DMS79 treated with DMSO at 0.1 percent for 48 hours (cell line): ENCODE results near the gene NFAM1.

Experiments
- DNase-seq: peaks from one replicate; lab custom pipeline; 2025; lab: John Stamatoyannopoulos, UW

NFAM1 gene, protein sequence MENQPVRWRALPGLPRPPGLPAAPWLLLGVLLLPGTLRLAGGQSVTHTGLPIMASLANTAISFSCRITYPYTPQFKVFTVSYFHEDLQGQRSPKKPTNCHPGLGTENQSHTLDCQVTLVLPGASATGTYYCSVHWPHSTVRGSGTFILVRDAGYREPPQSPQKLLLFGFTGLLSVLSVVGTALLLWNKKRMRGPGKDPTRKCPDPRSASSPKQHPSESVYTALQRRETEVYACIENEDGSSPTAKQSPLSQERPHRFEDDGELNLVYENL

DNA sequence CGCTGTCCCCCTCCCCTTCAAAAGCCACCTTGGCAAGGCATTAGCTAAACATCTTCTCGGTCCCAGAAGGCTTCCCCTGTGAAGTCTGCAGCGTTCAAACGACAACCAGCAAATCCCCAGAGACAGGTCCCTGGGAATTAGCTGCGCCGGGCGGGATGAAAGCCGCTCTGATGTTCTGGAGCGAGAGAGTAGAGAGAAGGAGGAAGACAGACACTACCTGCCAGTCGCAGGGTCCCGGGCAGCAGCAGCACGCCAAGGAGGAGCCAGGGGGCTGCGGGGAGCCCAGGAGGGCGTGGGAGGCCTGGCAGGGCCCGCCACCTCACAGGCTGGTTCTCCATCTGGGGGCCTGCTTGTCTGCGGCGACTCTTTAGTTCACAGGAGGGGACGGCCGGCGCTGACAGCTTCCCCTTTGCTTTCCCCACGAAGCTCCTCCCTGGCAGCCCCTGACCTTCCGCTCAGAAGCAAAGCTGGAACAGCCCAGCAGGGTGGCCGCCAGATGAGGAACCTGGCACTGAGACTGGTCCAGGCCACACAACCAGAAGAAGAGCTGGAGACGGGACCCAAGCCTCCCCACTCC lies at the start of gene NFAM1:
TSS of gene NFAM1 (minus strand) at position 384 of the 577 bp plus-strand sequence. CDS start at position 338, 46 bp downstream.
- no peak for DNase-seq

DNA sequence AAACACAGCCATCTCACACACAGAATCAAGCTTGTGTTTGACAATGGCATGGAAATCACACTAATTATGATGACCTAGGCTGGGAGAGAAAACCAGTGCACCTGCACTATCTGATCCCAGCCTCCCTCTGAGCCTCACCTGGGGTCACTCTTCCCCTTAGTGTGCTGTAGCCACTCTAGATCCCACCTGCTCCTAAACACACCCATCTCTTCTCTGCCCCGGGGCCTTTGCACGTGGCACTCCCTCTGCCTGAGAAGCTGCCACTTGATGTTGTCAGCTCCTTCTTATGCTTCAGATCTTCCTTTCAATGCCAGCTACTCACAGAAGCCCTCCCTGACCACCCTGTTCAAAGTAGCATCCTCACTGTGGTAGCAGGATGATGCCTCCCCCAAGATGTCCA lies 42.9 kb upstream of the NFAM1 start:
- no peak for DNase-seq

DNA sequence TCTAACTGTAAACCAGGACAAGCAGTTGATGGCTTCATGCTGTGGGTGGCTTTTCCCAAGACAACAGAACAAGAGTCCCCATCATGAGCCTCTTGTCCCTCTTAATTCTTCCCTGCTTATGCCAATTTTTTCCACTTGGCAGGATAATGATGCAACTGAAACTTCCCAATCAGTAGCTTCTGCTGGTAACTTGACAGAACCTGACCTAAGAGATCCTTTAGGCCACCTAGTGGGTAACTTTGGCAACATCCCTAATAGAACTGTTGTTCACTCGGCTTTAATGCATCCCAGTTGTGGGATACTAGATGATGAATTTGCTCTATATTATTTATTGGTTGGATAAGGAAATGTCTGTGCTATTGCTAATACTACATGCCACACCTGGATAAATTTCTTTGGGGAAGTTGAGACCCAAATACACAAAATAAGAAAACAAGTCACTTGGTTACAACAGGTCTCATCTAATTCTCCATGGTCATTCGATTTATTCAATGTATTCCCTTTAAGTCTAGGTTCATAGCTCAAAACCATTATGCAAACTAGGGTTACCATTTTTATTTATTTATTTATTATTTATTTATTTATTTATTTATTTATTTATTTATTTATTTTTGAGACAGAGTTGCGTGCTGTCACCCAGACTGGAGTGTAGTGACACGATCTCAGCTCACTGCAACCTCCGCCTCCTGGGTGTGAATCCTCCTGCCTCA lies 41.4 kb upstream of the NFAM1 start:
- DNase-seq: peak; percentile 1

DNA sequence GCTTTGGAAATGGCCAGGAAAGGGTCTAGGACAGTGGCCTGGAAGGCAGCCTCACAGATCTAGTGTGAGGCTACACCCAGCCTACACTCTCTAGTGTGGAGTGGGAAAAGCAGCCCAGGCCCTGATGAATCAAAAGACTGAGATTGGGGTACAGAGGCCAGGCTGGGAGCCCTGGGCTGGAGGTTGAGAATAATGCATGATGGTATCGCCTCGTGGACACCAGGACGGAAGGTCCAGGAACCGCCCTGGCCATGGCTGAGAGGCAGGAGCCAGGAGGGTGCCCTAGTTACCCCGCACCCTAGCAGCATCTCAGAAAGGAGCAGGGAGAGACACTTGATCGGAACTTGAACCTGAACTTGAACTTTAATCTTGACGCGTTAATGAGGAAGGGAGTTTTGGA lies 40.5 kb upstream of the NFAM1 start:
- DNase-seq: no peak

DNA sequence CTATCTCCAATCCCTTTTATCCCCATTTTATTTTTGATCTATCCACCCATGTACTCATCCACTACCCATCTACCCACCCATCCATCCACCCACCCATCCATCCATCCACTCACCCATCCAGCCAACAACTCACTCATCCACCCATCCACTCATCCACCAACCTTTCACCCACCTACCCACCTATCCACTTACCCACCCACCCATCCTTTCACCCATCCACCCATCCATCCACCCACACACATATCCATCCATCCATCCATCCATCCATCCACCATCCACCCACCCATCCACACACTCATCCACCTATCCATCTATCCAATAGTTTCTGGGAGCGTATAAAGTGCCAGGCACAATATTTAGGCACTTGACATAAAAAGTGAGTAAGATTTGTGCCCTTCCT lies 39.2 kb upstream of the NFAM1 start:
- no peak for DNase-seq

DNA sequence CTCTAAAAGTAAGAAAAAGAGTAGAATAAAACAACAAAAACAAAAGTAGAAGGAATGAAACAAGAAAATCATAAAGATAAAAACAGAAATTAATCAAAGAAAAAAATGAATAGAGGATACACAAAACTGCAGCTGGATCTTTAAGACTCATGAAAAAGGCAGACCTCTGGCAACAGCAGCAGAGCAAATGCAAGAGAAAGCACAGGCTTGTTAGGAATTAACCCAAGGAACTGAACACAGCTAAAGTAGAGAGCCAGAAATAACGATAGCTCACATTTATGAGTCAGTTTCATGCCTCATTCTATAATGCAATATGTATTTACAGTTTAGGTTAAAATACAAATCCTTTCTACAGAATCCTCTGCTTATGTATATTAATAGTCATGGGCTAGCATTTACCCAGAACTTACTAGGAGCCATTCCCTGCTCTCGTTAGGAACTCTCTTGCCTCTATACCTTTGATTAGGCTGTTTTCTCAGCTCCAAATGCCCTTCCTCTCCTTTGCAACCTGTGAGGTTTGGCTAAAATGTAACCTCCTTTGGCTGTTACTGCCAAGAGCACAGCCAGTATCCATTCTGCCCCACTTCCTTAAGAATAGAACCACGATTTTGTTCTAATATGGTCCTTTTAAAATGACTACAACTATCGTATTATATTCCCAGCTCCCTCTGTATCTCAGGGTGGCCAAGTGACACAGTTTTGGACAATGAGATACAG lies 38.3 kb upstream of the NFAM1 start:
- no peak for DNase-seq

DNA sequence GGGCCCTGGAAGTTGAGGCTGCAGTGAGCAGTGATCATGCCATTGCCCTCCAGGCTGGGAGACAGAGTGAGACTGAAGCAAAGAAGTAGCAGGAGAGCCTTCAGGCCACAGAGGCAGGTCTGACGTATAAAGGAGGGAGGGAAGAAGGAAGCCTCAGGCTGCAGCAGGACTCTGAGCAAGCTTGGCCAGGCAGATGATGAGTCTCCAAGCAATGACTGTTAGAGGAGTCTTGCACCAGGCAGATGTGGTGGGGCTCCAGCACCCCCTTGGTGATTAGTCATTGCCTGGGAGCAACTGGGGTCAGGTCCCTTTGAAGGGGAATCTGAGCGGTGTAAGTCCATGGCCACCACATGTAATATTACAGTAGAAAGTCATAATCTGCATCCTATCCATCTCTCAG lies 36.6 kb upstream of the NFAM1 start:
- no peak for DNase-seq

DNA sequence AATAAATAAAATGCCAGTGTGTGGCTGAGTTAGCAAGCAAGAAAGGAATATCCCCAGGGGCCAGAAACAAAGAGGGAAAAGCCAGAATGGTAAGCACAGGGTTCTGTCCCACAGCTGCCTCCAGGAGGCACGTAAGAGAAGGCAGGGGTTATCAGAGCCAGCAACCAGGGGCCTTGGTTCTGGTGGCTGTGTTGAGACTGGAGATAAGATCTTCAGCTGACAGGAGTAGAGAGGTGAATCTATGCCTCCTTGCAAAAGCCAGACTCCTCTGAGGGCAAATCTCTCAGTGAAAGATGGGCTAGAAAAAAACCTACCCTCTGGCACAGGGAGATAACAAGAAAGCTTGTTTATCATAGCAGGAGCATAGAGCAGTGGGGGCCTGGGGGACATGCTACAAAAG lies 29.8 kb upstream of the NFAM1 start:
- peak; percentile 27 for DNase-seq

DNA sequence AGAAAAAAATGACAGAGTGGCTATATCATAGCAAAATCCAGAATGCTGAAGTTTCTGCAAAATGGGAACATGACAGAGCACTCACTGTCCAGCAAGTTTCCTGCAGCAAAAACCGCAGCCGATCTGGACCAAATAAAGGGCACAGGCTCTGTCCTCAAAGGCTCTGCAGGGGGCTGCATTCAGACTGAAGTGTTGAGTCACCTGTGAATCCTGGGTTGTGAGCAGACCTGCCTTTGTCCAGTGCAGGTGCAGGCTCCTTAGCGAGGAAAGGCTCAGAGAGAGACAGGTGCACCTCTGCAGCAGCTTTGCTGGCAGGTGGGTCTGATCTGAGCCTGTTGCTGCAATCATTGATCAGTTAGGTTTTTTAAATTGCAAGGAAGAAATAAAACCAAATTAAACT lies 29.3 kb upstream of the NFAM1 start:
- peak; percentile 28 for DNase-seq

DNA sequence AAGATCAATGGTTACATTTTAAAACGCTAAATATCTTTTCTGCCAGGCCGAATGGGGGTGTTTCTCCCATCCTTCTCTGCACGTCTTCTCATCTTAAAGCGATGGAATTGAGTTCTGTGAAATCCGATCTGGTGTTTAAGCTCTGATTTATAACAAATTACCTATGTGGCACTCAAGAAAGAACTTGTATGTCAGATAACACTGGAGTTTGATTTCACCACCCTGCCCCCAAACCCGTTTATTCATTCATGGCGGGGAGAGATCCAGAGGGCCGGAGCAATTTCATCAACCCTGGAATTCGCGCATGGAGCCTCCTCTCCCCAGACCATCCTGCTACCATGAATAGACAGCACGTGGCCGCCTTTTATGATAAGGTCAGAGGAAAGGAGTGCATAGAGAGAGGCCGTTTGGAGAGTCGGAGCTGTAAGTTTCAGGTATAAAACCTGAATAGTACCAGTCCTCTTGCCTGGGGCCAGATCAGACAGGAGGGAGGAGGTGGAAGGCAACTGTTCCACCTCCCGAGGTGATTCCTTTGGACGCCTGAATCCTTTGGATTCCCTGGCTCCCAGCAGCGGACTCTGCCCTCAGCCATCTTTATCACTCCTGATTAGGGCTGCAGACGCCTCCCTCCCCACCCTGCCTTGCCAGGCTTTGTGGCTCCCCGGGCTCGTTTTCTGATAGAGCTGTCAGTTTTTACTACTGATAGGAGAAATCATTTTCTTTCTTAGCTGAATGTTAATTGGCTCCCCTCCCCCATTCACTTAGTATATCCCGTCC lies 27.3 kb upstream of the NFAM1 start:
- DNase-seq: no peak

DNA sequence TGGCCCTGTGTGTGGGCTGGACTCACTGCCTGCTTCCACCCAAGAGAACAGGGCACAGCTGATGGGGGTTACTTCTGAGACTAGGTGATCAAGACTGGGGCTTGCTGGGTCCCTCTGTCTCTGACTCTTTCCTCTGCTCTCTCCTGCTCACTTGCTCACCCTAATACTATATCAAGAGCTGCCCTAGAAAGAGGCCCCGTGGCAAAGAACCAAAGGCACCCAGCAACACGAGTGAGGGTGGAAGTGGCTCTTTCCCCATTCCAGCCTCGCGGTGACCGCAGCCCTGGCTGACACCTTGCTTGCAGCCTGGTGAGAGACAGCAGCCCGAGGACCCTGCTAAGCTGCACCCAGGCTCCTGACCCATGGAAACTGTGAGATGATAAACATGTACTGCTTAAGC lies 20.7 kb upstream of the NFAM1 start:
- no peak for DNase-seq

DNA sequence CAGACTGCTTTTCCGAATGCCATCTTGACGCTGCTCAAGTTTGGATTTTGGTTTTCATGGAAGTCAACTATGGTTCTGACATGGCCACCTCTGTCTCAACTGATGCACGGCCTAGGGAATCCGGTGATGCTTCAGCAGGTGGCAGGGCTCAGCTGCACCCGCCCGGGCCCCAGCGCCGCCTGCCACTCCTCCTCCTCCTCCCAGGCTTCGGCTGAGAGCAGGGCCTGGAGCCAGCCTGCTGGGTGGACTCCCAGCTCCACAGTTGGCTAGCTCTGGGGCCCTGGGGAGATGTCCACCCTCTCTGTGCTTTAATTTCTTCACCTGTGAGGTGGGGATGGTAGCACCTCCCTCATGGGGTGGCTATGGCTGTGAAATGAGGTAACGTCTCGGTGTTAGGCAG lies 20.3 kb upstream of the NFAM1 start:
- no peak for DNase-seq

DNA sequence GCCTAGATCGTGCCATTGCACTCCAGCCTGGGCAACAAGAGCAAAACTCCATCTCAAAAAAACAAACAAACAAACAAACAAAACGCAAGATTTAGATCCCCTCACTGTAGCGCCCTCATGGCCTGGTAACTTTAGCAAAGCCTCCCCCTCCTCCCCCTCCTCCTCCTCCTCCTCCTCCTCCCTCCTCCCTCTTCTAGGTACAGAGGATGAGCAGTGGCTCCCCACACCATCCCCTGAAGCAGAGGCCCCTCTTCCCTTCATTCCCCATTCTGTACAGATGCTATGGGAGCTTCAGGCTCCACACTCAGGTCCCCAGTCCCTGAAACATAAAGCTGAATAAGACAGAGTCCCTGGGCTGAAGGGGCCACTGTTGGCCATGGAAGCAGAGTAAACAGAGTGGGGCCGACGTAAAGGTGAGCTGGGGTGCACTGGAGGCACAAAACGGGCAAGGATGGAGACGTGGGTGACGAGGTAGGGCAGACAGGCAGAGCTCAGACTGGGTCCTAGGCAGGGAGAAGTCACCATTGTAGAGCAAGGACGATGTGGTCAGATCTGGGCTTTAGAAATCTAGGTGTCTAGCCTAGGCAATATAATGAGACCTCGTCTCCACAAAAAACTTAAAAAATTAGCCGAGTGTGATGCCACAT lies 19.4 kb upstream of the NFAM1 start:
- DNase-seq: no peak

DNA sequence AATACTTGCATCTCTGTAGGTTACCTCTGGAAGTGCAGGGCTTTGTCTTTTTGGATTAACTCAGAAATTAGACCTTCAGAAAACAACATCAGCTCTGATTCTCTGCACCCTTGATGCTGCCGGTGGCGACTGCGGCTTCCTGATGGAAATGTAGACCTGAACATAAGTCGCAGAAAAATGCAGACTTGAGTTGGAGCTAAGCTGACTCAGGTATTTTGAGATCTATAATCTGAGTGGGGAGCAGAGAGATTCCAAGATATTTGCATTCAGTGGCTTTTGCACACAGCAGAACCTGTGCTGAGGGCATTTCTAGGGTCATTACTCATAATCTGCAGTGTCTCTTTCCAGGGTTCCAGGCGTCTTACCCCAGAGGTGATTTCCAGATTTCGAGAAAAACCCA lies 18.7 kb upstream of the NFAM1 start:
- no peak for DNase-seq

DNA sequence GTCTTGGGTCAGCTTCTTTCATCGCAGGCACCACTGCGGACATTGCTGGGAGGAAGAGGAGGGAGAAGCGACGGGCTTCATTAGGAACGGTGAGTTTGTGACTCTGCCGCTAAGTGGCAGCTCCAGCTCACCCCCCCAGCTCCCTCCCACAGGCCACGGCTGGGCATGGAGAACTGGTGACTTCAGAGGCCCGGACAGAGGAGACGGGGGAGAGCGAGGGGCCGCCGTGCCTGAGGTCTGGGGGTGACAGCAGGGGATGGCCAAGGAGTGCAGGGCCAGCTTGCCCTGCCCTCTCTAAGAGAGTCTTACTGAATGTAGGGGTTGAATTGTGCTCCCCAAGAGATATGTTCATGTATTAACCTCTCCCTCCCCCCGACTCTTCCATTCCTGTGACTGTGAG lies 13.9 kb upstream of the NFAM1 start:
- DNase-seq: no peak

DNA sequence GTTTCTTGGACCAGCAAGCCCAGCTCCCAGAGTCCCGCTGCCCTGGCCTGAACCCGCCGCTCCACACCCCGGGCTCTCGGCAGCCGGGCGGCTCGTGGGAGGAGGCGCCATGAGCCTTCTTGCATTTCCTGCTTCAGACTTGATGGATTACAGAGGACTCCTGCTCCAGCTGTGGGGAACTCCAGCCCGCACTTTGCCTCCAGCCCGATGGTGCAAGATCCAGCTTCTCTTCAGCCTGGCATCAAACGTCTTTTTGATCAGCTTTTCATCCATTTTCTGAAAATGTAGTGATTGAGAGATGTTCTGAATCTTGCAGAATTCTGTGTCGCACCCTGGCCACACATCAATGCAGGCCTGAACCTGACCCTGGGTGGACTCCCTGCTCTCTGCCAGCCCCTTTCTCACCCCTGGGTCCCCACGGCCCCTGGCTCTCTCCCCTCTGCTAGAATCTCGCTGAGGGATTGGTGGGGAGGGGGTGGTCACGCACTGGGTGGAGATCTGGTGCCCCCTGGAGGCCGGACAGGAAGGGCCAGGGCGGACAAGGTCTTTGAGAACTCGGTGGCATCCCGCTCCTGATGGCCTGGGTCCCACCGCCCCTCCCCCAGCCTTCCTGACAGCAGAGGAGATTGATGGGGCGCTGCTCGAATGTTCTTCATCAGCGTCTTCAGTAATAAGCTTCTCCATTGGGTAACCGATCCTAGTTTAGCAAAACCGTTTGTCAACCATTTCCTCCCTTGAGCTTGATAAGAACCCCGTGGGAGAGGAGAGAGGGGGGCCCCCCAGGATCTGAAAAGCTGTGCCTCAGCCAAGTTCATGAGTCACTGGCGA lies 12.1 kb upstream of the NFAM1 start:
- DNase-seq: peak; percentile 54

DNA sequence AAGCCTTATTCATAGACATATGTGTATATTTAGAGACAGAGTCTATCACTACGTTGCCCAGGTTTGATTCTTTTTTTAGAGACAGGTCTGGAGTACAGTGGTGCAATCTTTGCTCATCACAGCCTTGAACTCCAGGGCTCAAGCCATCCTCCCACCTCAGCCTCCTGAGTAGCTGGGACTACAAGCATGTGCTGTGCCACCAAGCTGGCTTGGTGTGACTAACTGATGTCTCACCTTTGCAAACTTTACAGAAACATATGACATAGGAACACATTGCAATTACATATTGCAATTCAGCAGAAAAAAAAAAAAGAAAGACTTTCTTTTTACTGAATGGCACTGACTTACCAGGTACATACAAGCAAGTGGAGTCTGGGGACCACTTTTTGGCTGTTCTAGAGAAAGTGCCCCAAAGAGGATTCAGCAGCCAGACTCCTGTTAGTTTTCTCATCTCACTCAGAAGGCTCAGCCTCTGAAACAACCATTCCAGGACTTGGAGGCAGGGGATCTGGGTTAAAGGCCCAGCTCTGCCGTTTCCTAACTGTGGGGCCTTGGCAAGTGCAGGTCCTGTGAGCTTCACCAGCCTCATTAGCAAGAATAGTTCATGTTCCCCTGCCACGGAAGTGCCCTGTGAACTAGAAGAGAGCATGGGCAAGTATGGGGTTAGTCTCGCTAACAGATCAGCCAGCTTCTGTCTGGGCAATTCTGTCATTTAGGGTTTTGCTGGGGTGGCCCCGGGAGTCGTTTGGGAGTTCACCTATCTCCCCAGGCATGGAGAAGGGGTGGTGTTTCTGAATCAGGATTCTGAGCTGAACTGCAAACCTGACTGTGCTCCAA lies 11.3 kb upstream of the NFAM1 start:
- DNase-seq: no peak

DNA sequence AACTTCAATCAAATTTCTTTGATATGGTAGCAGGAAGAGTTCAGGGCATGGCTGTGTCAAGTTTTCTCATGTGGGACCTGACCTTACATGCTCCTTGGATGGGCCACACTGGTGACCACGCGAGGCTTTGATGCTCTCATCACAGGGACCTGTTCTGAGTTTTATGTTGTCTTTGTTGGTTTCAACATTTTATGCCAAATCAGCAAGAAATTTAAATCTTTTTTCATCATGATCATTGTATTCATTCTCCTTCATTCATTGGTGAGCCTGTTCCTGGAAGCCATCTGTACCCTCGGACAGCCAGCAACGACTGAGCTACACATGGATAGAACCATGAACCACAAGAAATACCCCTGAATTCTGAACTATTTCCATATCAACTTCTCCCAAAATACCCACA lies 10.5 kb upstream of the NFAM1 start:
- no peak for DNase-seq

DNA sequence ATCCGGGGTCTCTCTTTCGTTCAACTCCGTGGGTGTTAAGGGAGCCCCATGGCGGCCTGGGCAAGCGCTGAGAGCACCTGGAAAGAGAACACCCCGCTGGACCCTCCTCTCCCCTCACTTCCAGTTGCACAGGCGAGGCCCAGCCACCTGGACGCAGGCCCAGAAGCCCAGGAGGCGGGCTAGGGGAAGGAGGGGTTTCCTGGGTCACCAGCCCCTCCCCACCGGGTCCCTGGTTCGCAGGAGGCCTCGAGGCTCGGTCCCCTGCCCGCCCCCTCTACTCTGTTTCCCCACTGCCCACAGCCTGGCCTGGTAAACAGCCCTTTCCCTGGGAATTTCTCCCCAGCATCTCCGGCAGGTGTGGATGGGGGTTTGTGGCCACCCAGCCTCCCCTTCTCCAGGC lies 8.5 kb upstream of the NFAM1 start:
- no peak for DNase-seq
